ENCODE results near the gene CDH23. TPM values are rescaled to one million over a fixed set of nuclear protein-coding genes. Genes with fewer than 3 reads are reported as not detected.
A peak's percentile ranks its signal among the peaks of the same experiment; 100 is the strongest.

CDH23 gene
- polyA plus RNA-seq, 1 donor from 2014 or later, result not detected

DNA sequence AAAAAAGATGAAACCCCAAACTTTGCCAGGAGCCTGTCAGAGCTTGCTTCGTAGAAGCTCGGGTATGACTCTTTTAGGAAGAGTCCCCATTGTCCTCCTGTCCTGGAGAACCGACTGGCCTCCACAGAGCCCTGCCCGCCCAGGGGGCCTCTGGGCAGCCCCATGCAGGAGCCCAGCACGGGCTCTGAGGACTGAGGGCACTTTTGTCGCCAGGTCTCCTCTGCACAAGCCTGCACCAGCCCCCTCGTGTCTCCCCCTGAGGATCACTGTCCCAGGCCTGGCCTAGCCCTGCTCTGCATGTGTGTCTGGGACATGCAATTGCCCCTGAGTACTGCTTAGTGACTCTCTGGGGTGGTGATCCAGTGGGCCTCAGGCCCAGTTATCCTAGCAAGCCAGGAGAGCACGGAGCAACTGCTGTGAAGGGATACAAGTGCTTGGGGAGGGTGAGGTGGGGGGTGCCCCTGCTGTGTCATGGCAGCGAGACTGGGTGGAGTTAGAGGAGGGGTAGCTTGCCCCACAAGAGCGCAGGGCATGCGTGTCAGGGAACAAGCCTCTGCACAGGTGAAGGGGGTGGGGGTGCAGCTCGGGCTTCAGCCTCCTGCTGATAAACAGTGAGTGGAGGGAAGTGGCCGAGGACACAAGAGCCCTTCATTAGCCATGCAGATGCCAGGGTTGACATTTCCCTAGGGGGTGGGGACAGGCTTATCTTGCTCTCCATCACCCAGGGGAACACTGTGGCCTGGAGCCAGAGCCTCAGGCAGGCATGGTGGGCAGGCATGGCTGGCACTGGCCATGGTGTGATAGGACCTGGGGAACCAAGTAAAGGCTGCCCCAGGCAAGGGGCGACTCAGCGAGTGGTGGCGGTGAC is 179.4 kb downstream of the CDH23 start:
- H3K4me3 Mint-ChIP-seq, result no peak overlapping the region
- H3K4me1 Mint-ChIP-seq, result no peaks in the 10 kb centered on the region
- H3K36me3 Mint-ChIP-seq, result no peaks in the 10 kb centered on the region
- no peak overlapping the region for H3K27ac Mint-ChIP-seq
- H3K27me3 Mint-ChIP-seq, result peaks cover 3% of the 10 kb centered on the region
- H3K9me3 Mint-ChIP-seq, result peaks cover 0 to 1% (median 0%) of the 10 kb centered on the region in 3 donors

DNA sequence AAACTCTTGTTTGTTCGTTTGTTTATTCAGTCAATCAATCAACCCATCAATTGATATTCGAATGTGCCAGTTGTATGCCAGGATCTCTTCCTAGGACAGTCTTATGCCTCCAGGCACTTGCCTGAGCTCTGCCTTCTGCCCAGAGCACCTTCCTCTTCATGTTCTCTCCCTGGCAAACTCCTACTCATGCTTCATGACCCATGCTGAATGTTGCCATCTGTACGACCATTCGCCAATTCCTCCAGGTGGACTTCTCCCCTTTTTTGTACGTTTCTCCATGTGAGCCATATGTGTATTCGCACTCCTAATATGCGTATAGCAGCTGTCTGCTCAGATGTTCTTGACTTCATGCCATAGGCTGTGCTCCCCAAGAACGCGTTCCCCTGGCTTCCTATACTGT is 180.1 kb downstream of the CDH23 start:
- no peaks in the 10 kb centered on the region for H3K36me3 Mint-ChIP-seq
- H3K27me3 Mint-ChIP-seq, result peaks cover 3% of the 10 kb centered on the region
- H3K27ac Mint-ChIP-seq, result peak overlapping the region in 1 of 3 donors; percentile 63
- H3K4me1 Mint-ChIP-seq, result no peaks in the 10 kb centered on the region
- H3K4me3 Mint-ChIP-seq, result no peak overlapping the region
- H3K9me3 Mint-ChIP-seq, result peaks cover 0 to 1% (median 0%) of the 10 kb centered on the region in 3 donors

DNA sequence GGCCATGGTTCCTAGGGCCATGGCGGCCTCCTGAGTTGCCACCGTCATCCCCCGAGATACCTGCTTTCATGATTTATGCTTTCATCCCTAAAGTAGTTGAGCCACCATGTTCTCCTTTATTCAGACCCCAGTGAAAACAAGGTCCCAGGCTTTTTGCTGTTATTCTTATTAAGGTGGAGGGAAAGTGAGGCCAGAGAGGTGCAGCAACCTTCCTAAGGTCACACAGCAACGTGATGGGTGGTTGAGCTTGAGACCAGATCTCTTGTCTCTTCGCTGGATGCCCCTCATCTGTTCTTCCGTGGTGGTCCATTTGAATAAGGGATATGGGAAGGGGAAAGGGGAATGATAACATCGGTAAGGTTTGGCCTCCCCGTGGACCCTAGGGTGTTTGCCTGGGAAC is 180.6 kb downstream of the CDH23 start:
- Mint-ChIP-seq H3K9me3 (peaks cover 0 to 1% (median 0%) of the 10 kb centered on the region in 3 donors), H3K4me1 (no peaks in the 10 kb centered on the region), H3K4me3 (no peak overlapping the region), H3K27ac (no peak overlapping the region), H3K36me3 (no peaks in the 10 kb centered on the region), H3K27me3 (peaks cover 3% of the 10 kb centered on the region)

DNA sequence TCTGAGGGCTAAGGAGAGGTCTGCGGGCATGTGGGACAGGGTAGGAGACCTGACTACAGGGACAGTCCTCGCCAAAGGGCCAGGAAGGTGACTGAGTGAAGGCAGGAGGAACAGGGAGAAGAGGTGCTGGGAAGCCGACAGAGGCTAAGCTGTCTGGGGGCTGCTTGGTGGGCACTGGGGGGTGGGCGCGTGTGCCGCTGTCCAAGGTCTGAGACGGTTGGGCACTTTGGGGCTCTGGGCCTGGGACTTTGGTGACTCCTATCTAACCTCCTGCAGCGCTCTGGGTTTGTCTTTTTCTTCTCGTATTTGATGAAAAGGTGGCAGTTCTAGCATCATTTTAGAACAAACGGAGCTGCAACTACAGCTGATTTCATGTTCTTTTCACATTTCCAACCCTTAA is 181.3 kb downstream of the CDH23 start:
- Mint-ChIP-seq H3K4me3 (no peak overlapping the region), H3K4me1 (no peaks in the 10 kb centered on the region), H3K9me3 (peaks cover 0 to 1% (median 0%) of the 10 kb centered on the region in 3 donors), H3K36me3 (no peaks in the 10 kb centered on the region), H3K27ac (peak overlapping the region in 1 of 3 donors; percentile 23), H3K27me3 (peaks cover 5% of the 10 kb centered on the region)

DNA sequence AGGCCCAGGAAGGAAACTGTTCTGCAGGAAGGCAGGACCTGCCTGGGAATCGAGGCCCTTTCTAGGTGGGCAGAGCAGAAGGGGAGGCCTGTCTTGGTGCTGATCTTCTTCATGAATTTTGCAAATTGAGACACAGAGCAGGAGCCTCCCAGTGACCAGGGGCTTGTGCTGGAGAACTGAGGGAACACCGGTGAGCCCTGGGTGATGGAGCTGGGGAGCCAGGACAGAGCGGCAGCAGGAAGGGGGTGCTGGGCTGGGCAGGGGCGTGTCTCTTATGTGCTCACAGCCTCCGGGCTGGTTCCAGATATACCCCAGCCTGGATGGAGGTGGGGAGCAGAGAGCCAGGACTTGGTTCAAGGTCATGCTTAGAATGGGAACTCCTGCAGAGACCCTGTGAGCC is 182.9 kb downstream of the CDH23 start:
- H3K9me3 Mint-ChIP-seq, result peaks cover 0 to 1% (median 0%) of the 10 kb centered on the region in 3 donors
- no peaks in the 10 kb centered on the region for H3K4me1 Mint-ChIP-seq
- H3K27ac Mint-ChIP-seq, result no peak overlapping the region
- H3K36me3 Mint-ChIP-seq, result no peaks in the 10 kb centered on the region
- H3K4me3 Mint-ChIP-seq, result peak overlapping the region in 1 of 4 donors; percentile 28
- H3K27me3 Mint-ChIP-seq, result peaks cover 5% of the 10 kb centered on the region

DNA sequence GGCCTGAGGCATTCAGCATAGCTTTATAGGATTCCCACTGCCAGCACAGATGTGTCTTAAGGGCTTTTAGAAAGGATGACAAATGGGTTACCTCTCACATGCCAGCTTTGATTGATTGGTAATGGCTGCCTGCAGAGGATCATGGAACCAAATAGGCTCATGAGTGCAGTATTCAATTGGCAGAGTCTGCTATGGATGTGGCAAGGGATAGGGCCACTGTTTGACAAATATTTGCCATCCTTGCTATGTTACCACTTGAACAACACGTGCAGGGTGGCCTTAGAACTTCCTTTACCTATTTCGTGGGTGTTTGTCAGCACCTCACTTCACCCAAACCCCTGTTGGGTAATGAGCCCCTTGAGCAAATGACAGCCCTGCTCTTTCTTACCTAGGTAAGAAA is 183.7 kb downstream of the CDH23 start:
- Mint-ChIP-seq H3K27me3 (peaks cover 5% of the 10 kb centered on the region), H3K9me3 (peaks cover 0 to 1% (median 0%) of the 10 kb centered on the region in 3 donors), H3K4me3 (no peak overlapping the region), H3K36me3 (no peaks in the 10 kb centered on the region), H3K27ac (no peak overlapping the region), H3K4me1 (no peaks in the 10 kb centered on the region)

GRCh38 chr10:71580926-71581325 is 184.2 kb downstream of the CDH23 start:
- Mint-ChIP-seq H3K27ac (no peak overlapping the region), H3K4me3 (no peak overlapping the region), H3K36me3 (no peaks in the 10 kb centered on the region), H3K4me1 (no peaks in the 10 kb centered on the region), H3K9me3 (peaks cover 0 to 1% (median 0%) of the 10 kb centered on the region in 3 donors), H3K27me3 (peaks cover 5% of the 10 kb centered on the region)

DNA sequence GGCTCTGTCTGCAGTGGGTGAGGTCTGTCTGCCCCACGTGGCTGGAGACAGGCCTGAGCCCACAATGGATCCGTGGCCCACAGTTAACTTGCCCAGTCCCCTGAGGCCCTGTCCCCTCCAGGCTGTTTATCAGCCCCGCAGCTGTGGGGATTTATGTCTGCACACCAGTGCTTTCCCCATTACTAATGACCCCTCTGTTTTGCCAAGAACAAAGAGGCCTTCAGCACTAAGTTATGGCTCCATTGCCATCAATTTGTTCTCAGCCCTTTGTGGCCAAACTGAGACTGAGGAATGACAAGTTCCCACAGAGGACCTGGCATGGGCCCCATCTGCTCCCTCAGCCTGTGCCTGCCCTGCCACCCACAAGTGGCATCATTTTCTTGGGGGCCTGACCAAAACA is 184.7 kb downstream of the CDH23 start:
- Mint-ChIP-seq H3K27ac (no peak overlapping the region), H3K4me1 (no peaks in the 10 kb centered on the region), H3K36me3 (no peaks in the 10 kb centered on the region), H3K9me3 (peaks cover 0 to 1% (median 0%) of the 10 kb centered on the region in 3 donors), H3K4me3 (no peak overlapping the region), H3K27me3 (peaks cover 5% of the 10 kb centered on the region)

DNA sequence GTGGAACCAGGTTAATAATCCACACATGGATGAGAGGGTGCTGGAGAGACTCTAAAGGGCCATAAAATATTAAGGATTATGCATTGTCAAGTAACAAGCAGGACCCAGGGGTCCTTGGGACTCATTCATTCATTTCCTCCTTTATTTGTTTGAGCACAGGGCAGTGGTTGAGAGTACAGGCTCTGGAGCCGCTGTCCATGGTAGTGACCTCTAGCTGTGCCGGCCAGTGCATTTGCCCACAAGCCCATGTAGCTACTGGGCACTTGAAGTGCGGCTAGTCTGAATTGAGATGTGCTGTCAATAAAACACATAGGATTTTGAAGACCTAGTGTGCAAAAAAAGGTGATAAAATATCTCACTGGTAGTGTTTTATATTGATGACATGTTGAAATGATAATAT is 185.3 kb downstream of the CDH23 start:
- Mint-ChIP-seq H3K4me1 (no peaks in the 10 kb centered on the region), H3K36me3 (no peaks in the 10 kb centered on the region), H3K27ac (no peak overlapping the region), H3K9me3 (no peaks in the 10 kb centered on the region), H3K27me3 (peaks cover 4% of the 10 kb centered on the region), H3K4me3 (no peak overlapping the region)

GRCh38 chr10:71582506-71583475 is 186.1 kb downstream of the CDH23 start:
- Mint-ChIP-seq H3K9me3 (no peaks in the 10 kb centered on the region), H3K4me3 (no peak overlapping the region), H3K4me1 (no peaks in the 10 kb centered on the region), H3K36me3 (no peaks in the 10 kb centered on the region), H3K27me3 (peaks cover 4% of the 10 kb centered on the region), H3K27ac (peak overlapping the region in 1 of 3 donors; percentile 40)

GRCh38 chr10:71584461-71584860 is 187.7 kb downstream of the CDH23 start:
- H3K4me3 Mint-ChIP-seq, result no peak overlapping the region
- H3K9me3 Mint-ChIP-seq, result no peaks in the 10 kb centered on the region
- no peaks in the 10 kb centered on the region for H3K4me1 Mint-ChIP-seq

DNA sequence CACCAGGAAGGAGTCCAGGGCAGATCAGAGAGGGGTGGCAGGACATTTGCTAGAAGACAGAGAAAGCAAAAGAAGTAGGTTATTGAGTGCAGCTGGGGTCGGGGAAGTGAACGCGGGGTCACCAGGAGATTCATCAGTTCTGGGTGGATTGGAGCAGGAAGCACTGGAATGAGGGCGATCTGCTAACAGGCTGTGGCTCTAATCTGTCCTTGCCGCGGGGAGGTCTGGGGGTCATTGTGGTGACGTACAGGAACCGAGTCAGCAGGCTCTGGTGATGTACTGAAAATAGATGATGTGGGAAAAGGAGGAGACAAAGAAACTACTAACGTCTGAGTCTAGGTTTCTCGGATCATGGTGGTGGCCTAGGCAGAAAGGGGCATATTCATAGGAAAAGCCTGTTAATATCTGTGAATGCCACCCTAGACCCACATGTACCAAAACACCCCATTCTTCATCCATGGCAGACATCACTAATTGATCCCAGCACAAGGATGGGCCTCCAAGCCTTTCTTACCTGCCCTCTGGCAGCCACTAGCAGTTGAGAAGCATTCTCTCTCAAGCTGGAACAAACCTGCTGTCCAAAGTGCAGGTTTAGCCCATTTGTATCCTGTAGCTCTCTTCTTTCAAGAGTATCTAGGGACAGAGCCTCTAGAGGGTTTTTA is 188.3 kb downstream of the CDH23 start:
- Mint-ChIP-seq H3K9me3 (no peaks in the 10 kb centered on the region), H3K27ac (no peak overlapping the region), H3K4me1 (peaks cover 0 to under 1% (median 0%) of the 10 kb centered on the region in 3 donors), H3K4me3 (no peak overlapping the region), H3K36me3 (no peaks in the 10 kb centered on the region), H3K27me3 (peaks cover 5% of the 10 kb centered on the region)

More at GRCh38 chr10:71584461-71584860, 187.7 kb downstream of the CDH23 start:
- no peak overlapping the region for H3K27ac Mint-ChIP-seq
- H3K27me3 Mint-ChIP-seq, result peaks cover 4% of the 10 kb centered on the region
- no peaks in the 10 kb centered on the region for H3K36me3 Mint-ChIP-seq

GRCh38 chr10:71585564-71586290 is 189.0 kb downstream of the CDH23 start:
- peaks cover 0 to 1% (median 0%) of the 10 kb centered on the region in 3 donors for H3K4me1 Mint-ChIP-seq
- no peaks in the 10 kb centered on the region for H3K36me3 Mint-ChIP-seq
- H3K27ac Mint-ChIP-seq, result no peak overlapping the region
- H3K4me3 Mint-ChIP-seq, result no peak overlapping the region
- H3K27me3 Mint-ChIP-seq, result peaks cover 6% of the 10 kb centered on the region
- no peaks in the 10 kb centered on the region for H3K9me3 Mint-ChIP-seq

DNA sequence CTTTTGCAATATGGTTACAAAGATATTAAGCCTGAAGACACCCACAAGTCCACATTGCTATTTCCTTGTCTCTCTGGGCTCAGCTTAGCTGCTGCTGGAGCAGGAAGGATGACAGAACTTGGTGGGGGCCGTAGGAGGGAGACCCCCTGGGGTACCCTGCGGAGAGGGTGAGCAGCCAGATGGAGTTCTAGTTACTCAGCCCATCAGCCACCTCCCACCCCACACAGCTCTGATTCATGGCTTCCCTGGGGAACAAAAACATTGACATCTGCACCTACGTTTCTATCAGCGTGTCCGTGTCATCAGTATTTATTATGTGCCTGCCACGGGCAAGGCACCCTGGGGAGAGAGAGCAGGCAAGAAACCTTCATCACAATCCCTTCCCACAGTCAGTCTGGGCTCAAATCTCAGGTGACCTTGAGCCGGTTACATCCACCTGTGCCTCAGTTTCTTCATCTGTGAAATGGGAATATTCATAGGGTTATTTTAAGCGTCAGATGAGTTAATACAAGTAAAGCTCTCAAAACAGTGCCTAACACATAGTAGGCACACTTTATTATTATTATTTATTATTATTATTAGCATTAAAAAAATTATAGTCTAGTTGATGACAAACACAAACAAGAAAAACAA is 191.3 kb downstream of the CDH23 start:
- peaks cover 0 to 4% (median 1%) of the 10 kb centered on the region in 3 donors for H3K4me1 Mint-ChIP-seq
- no peaks in the 10 kb centered on the region for H3K9me3 Mint-ChIP-seq
- no peaks in the 10 kb centered on the region for H3K36me3 Mint-ChIP-seq
- H3K4me3 Mint-ChIP-seq, result no peak overlapping the region
- no peak overlapping the region for H3K27ac Mint-ChIP-seq
- H3K27me3 Mint-ChIP-seq, result peaks cover 9% of the 10 kb centered on the region
